DOHH2 (cell line): Measurements from ENCODE around the gene BABAM2.

Source experiments
- H3F3A ChIP-seq: fragments of 200-600 bp; sonication (generic), shearing (Covaris generic); 2 replicates; pipeline ENCODE4 v1.6.0; 2016; ENCODE audit warnings: antibody characterized with exemption, mild to moderate bottlenecking; ENCODE audit not compliant: control insufficient read depth, insufficient read depth
- H3K27ac ChIP-seq: fragments of 200-600 bp; sonication (generic); 2 replicates; pipeline ENCODE4 v1.5.1; 2014; ENCODE audit warnings: low read depth, mild to moderate bottlenecking, low read length, moderate library complexity
- H3K27me3 ChIP-seq: fragments of 200-600 bp; sonication (generic); 2 replicates; pipeline ENCODE4 v1.6.1; 2014; ENCODE audit warnings: mild to moderate bottlenecking, low read length, mixed read lengths; ENCODE audit not compliant: control insufficient read depth
- H3K36me3 ChIP-seq: fragments of 200-600 bp; sonication (generic); 2 replicates; pipeline ENCODE4 v1.6.1; 2014; ENCODE audit warnings: mild to moderate bottlenecking, low read length, moderate library complexity, mixed read lengths; ENCODE audit not compliant: control insufficient read depth
- H3K4me1 ChIP-seq: fragments of 200-600 bp; sonication (generic); 2 replicates; pipeline ENCODE4 v1.6.1; 2014; ENCODE audit warnings: mild to moderate bottlenecking, low read length, mixed read lengths; ENCODE audit not compliant: control insufficient read depth
- H3K4me2 ChIP-seq: fragments of 200-600 bp; sonication (generic); 2 replicates; pipeline ENCODE4 v1.6.0; 2014; ENCODE audit warnings: mild to moderate bottlenecking, low read length, moderate library complexity
- H3K4me3 ChIP-seq: fragments of 200-600 bp; sonication (generic); 2 replicates; pipeline ENCODE4 v1.5.1; 2014; ENCODE audit warnings: mild to moderate bottlenecking, low read length, mixed read lengths
- H3K79me2 ChIP-seq: fragments of 200-600 bp; sonication (generic); 2 replicates; pipeline ENCODE4 v1.6.1; 2014; ENCODE audit warnings: mild to moderate bottlenecking, low read length, mixed read lengths; ENCODE audit not compliant: control insufficient read depth
- H3K9me2 ChIP-seq: fragments of 200-600 bp; sonication (generic); replicated peaks from 2 replicates; pipeline ENCODE4 v1.6.1; 2014; ENCODE audit warnings: mild to moderate bottlenecking, low read length, mixed read lengths; ENCODE audit not compliant: control insufficient read depth
- H3K9me3 ChIP-seq: fragments of 200-600 bp; sonication (generic); 2 replicates; pipeline ENCODE4 v1.6.1; 2014; ENCODE audit warnings: antibody characterized with exemption, low read length, mixed read lengths; ENCODE audit not compliant: control insufficient read depth, insufficient read depth
- H4K20me1 ChIP-seq: fragments of 200-600 bp; sonication (generic); 2 replicates; pipeline ENCODE4 v1.6.0; 2014; ENCODE audit warnings: low read depth, mild to moderate bottlenecking, antibody characterized with exemption, low read length, moderate library complexity; ENCODE audit not compliant: control insufficient read depth, insufficient read depth
- CTCF ChIP-seq: fragments of 200-600 bp; sonication (generic); IDR thresholded peaks from one replicate; pipeline ENCODE4 v1.5.1; 2014; ENCODE audit warnings: antibody characterized with exemption, mild to moderate bottlenecking, low read depth, low read length; ENCODE audit not compliant: poor library complexity, severe bottlenecking
- EZH2phosphoT487 ChIP-seq: fragments of 200-600 bp; sonication (generic); IDR thresholded peaks from 2 replicates; pipeline ENCODE4 v1.6.1; 2017; ENCODE audit warnings: borderline replicate concordance, mild to moderate bottlenecking, antibody characterized with exemption, low read length, moderate library complexity, mixed read lengths

Gene BABAM2

GRCh38 chr2:28240937-28241336 lies 350.4 kb downstream of the BABAM2 start:
- H3K27me3 ChIP-seq, result no peaks in the 10 kb centered on the region
- TF ChIP-seq CTCF (no peak), EZH2phosphoT487 (no peak)
- H4K20me1 ChIP-seq, result no peaks in the 10 kb centered on the region
- H3K36me3 ChIP-seq, result no peaks in the 10 kb centered on the region
- no peak overlapping the region for H3K27ac ChIP-seq
- no peaks in the 10 kb centered on the region for H3K79me2 ChIP-seq
- no peaks in the 10 kb centered on the region for H3F3A ChIP-seq
- H3K4me1 ChIP-seq, result no peaks in the 10 kb centered on the region
- no peaks in the 10 kb centered on the region for H3K9me3 ChIP-seq
- H3K9me2 ChIP-seq, result no peaks in the 10 kb centered on the region
- H3K4me2 ChIP-seq, result no peak overlapping the region
- H3K4me3 ChIP-seq, result no peak overlapping the region

GRCh38 chr2:28247290-28247689 lies 356.8 kb downstream of the BABAM2 start:
- no peaks in the 10 kb centered on the region for H3K36me3 ChIP-seq
- no peaks in the 10 kb centered on the region for H3K27me3 ChIP-seq
- H3K9me3 ChIP-seq, result no peaks in the 10 kb centered on the region
- no peaks in the 10 kb centered on the region for H3F3A ChIP-seq
- H3K79me2 ChIP-seq, result no peaks in the 10 kb centered on the region
- H3K9me2 ChIP-seq, result no peaks in the 10 kb centered on the region
- H3K27ac ChIP-seq, result no peak overlapping the region
- no peak overlapping the region for H3K4me3 ChIP-seq
- H4K20me1 ChIP-seq, result no peaks in the 10 kb centered on the region
- no peak for TF ChIP-seq EZH2phosphoT487
- no peak overlapping the region for H3K4me2 ChIP-seq
- peaks cover 7% of the 10 kb centered on the region for H3K4me1 ChIP-seq

GRCh38 chr2:28247734-28248133 lies 357.2 kb downstream of the BABAM2 start:
- no peaks in the 10 kb centered on the region for H3K9me2 ChIP-seq
- no peak overlapping the region for H3K4me2 ChIP-seq
- no peaks in the 10 kb centered on the region for H3F3A ChIP-seq
- no peaks in the 10 kb centered on the region for H4K20me1 ChIP-seq
- no peaks in the 10 kb centered on the region for H3K9me3 ChIP-seq
- H3K4me3 ChIP-seq, result no peak overlapping the region
- H3K79me2 ChIP-seq, result no peaks in the 10 kb centered on the region
- H3K36me3 ChIP-seq, result no peaks in the 10 kb centered on the region
- H3K27me3 ChIP-seq, result no peaks in the 10 kb centered on the region
- no peak overlapping the region for H3K27ac ChIP-seq
- H3K4me1 ChIP-seq, result peaks cover 7% of the 10 kb centered on the region
- TF ChIP-seq CTCF, result no peak
- TF ChIP-seq EZH2phosphoT487, result no peak

GRCh38 chr2:28248511-28248910 lies 358.0 kb downstream of the BABAM2 start:
- no peak overlapping the region for H3K27ac ChIP-seq
- no peak overlapping the region for H3K4me2 ChIP-seq
- no peaks in the 10 kb centered on the region for H3K9me2 ChIP-seq
- no peaks in the 10 kb centered on the region for H3K27me3 ChIP-seq
- H3K4me1 ChIP-seq, result peaks cover 7% of the 10 kb centered on the region
- H3F3A ChIP-seq, result no peaks in the 10 kb centered on the region
- no peak overlapping the region for H3K4me3 ChIP-seq
- no peaks in the 10 kb centered on the region for H4K20me1 ChIP-seq
- no peaks in the 10 kb centered on the region for H3K36me3 ChIP-seq
- no peaks in the 10 kb centered on the region for H3K9me3 ChIP-seq
- TF ChIP-seq CTCF, result no peak
- TF ChIP-seq EZH2phosphoT487, result no peak
- no peaks in the 10 kb centered on the region for H3K79me2 ChIP-seq
